Mucosa of rectum (tissue), 2 donors: Measurements from ENCODE around the gene EFHB.
"Not testable (repeated sequence)": the region's sequence is repeated elsewhere in the genome, so short reads cannot be mapped to it uniquely, and the experiment has no call there.

ENCODE experiments used
- H3K27ac ChIP-seq, 2 donors: one replicate each; pipeline ENCODE4 v1.7.0; 2013; ENCODE audit warnings: inconsistent platforms in 2 of 2, low read depth in 2 of 2, low read length in 2 of 2
- H3K27me3 ChIP-seq, 2 donors: one replicate each; pipeline ENCODE4 v1.7.0; 2013; ENCODE audit warnings: low read length in 2 of 2; ENCODE audit not compliant: control insufficient read depth in 2 of 2, insufficient read depth in 2 of 2
- H3K36me3 ChIP-seq, 2 donors: one replicate each; pipeline ENCODE4 v1.7.0; 2013; ENCODE audit warnings: low read length in 2 of 2; ENCODE audit not compliant: control insufficient read depth in 2 of 2, insufficient read depth in 2 of 2
- H3K4me1 ChIP-seq, 2 donors: one replicate each; pipeline ENCODE4 v1.7.0; 2013; ENCODE audit warnings: low read length in 2 of 2, mild to moderate bottlenecking in 1 of 2; ENCODE audit not compliant: control insufficient read depth in 2 of 2, insufficient read depth in 2 of 2
- H3K4me3 ChIP-seq, 2 donors: one replicate each; pipeline ENCODE4 v1.7.0; 2013; ENCODE audit warnings: low read length in 2 of 2
- H3K9ac ChIP-seq, 2 donors: one replicate each; pipeline ENCODE4 v1.7.0; 2013; ENCODE audit warnings: low read length in 2 of 2, low read depth in 1 of 2, mild to moderate bottlenecking in 1 of 2
- H3K9me3 ChIP-seq, 2 donors: one replicate each; pipeline ENCODE4 v1.7.0; 2013; ENCODE audit warnings: low read length in 2 of 2; ENCODE audit not compliant: control insufficient read depth in 2 of 2
- donor health status: healthy.
- donor health status: Normal muscosa, but diverticular disease.

EFHB gene

DNA sequence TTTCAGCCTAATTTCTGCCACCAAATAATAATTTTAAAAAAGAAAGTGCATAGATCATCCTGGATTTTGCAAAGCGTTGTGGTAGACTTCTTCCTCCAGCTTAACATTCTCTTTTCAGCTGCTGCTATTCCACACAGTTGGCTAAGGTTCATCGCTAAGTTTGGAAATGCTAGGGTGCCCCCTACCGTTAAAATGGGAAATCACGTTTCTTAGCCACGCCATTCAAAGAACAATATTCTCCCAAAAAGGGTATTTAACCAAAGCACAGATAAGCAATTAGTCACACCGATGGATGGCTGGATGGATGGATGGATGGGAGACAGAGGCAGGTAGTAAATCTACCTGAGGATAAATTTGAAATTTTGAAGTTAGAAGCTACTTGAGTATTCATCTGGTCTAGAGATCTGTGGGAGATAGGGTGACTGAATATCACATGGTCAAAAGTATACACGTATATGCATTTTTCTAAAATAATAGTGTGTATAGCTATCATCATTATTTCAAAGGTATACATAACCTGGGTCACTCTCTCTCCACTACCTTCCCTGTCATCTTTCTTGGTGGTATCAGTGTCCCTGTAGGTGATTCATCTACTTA is 67.2 kb downstream of the EFHB start:
- Histone ChIP-seq H3K27me3 (no peaks in the 10 kb centered on the region), H3K4me1 (no peaks in the 10 kb centered on the region), H3K27ac (no peak overlapping the region), H3K36me3 (no peaks in the 10 kb centered on the region), H3K9me3 (no peaks in the 10 kb centered on the region), H3K9ac (no peak overlapping the region), H3K4me3 (no peak overlapping the region)

GRCh38 chr3:19855318-19855717 is 78.7 kb downstream of the EFHB start:
- H3K9me3 ChIP-seq, H3K4me3 ChIP-seq, H3K27ac ChIP-seq, H3K4me1 ChIP-seq, H3K36me3 ChIP-seq, H3K9ac ChIP-seq, H3K27me3 ChIP-seq: not testable (repeated sequence)

DNA sequence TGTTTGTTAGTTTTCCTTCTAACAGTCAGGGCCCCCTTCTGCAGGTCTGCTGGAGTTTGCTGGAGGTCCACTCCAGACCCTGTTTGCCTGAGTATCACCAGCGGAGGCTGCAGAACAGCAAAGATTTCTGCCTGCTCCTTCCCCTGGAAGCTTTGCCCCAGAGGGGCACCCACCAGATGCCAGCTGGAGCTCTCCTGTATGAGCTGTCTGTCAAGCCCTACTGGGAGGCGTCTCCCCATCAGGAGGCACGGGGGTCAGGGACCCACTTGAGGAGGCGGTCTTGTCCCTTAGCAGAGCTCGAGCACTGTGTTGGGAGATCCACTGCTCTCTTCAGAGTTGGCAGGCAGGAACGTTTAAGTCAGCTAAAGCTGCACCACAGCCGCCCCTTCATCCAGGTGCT is 87.4 kb downstream of the EFHB start:
- not testable (repeated sequence) for H3K4me1 ChIP-seq, H3K36me3 ChIP-seq, H3K27ac ChIP-seq, H3K9ac ChIP-seq, H3K9me3 ChIP-seq, H3K27me3 ChIP-seq, H3K4me3 ChIP-seq
